Nephron progenitor cell (in vitro differentiated cells): ENCODE measurements around the gene TDRD6.
"Not testable (repeated sequence)": the region's sequence is repeated elsewhere in the genome, so short reads cannot be mapped to it uniquely, and the experiment has no call there.

Source experiments
- DNase-seq: peaks from one replicate; pipeline ENCODE4 v3.0.0; 2021
- H3K27ac Mint-ChIP-seq: 2 replicates; pipeline ENCODE4 v1.8.0; 2021; ENCODE audit warnings: mild to moderate bottlenecking, moderate library complexity, mixed read lengths
- H3K27me3 Mint-ChIP-seq: 2 replicates; pipeline ENCODE4 v1.8.0; 2021; ENCODE audit warnings: mild to moderate bottlenecking, low read depth, mixed read lengths; ENCODE audit not compliant: poor library complexity
- H3K36me3 Mint-ChIP-seq: 2 replicates; pipeline ENCODE4 v1.8.0; 2021; ENCODE audit warnings: low read depth, mixed read lengths
- H3K4me1 Mint-ChIP-seq: 2 replicates; pipeline ENCODE4 v1.8.0; 2021; ENCODE audit warnings: mixed read lengths
- H3K4me3 Mint-ChIP-seq: 2 replicates; pipeline ENCODE4 v1.8.0; 2021; ENCODE audit warnings: mild to moderate bottlenecking, moderate library complexity, mixed read lengths
- H3K9me3 Mint-ChIP-seq: 2 replicates; pipeline ENCODE4 v1.8.0; 2021; ENCODE audit warnings: mild to moderate bottlenecking, moderate library complexity, mixed read lengths
- CTCF ChIP-seq: fragments of 200-600 bp; sonication (generic); IDR thresholded peaks from 2 replicates; pipeline ENCODE4 v1.5.0; 2021; ENCODE audit warnings: antibody characterized with exemption

TDRD6 gene

DNA sequence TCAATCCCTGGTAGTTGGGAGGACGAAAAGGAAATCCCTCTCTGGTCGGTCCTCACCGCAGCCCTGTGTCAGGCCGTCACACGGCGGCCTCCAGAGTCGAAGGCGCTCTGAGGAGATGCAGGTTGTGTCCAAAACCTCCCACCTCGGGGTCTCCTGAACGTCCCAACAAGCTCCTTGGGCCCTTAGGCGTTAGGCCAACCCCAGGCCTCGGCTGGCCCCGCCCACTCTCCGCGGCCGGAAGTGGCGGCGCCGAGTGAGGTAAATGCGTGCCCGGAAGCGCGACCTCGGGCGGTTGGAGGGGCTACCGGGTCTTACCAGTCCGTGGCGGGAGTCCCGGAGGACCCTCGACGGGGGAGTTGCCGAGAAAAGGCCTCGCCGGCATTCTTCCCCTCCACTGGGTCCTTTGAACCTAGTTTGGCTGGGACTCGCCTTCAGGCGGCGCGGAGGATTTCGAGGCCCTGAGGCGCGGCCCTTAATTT lies at the start of gene TDRD6:
Gene TDRD6, plus strand, starts transcription at position 267 of the 479 bp plus-strand sequence. CDS start 244 bp downstream, outside the sequence.
- peaks cover 5% of the 10 kb centered on the region for H3K9me3 Mint-ChIP-seq
- TF ChIP-seq CTCF: no peak
- peaks cover 2% of the 10 kb centered on the region for H3K27me3 Mint-ChIP-seq
- H3K4me1 Mint-ChIP-seq: no peaks in the 10 kb centered on the region
- H3K27ac Mint-ChIP-seq: no peak within 1 kb of the TSS
- no peaks in the 10 kb centered on the region for H3K36me3 Mint-ChIP-seq
- no peak for DNase-seq
- H3K4me3 Mint-ChIP-seq: no peak within 1 kb of the TSS

DNA sequence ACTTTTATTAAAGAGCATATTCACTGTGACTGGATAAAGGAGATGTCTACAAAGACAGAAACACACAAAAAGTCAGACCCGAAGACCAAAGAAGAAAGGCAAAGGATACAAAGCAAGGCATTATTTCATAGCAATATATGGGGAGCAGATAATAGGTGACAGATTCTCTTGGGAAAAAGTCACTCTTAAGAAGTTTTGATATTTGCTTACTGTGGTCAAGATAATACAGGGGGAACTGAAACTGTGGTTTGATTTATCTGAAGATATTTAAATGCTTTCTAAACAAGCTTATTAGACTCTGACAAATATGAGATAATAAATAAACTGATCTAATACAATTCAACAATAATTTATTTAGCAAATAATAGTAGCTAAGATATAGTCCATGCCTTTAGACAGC lies 49.8 kb upstream of the TDRD6 start:
- TF ChIP-seq CTCF: no peak
- DNase-seq: no peak
- peaks cover 3% of the 10 kb centered on the region for H3K9me3 Mint-ChIP-seq
- H3K27ac Mint-ChIP-seq: no peak overlapping the region
- H3K27me3 Mint-ChIP-seq: peaks cover under 1% of the 10 kb centered on the region
- H3K36me3 Mint-ChIP-seq: peaks cover 15% of the 10 kb centered on the region
- H3K4me3 Mint-ChIP-seq: no peak overlapping the region
- H3K4me1 Mint-ChIP-seq: peaks cover 12% of the 10 kb centered on the region

- Mint-ChIP-seq H3K27me3 (peaks cover 2% of the 10 kb centered on the region), H3K4me1 (peaks cover 12% of the 10 kb centered on the region), H3K27ac (no peak overlapping the region), H3K36me3 (peaks cover 15% of the 10 kb centered on the region), H3K4me3 (no peak overlapping the region), H3K9me3 (peaks cover 3% of the 10 kb centered on the region)
- no peak for DNase-seq
- no peak for TF ChIP-seq CTCF
Observed at GRCh38 chr6:46638650-46639049, 49.0 kb upstream of the TDRD6 start.

- H3K4me3 Mint-ChIP-seq: no peak overlapping the region
- peaks cover 8% of the 10 kb centered on the region for H3K4me1 Mint-ChIP-seq
- peaks cover 26% of the 10 kb centered on the region for H3K9me3 Mint-ChIP-seq
- TF ChIP-seq CTCF: no peak
- peaks cover 37% of the 10 kb centered on the region for H3K36me3 Mint-ChIP-seq
- H3K27me3 Mint-ChIP-seq: peaks cover 6% of the 10 kb centered on the region
- H3K27ac Mint-ChIP-seq: no peak overlapping the region
- DNase-seq: no peak
Observed at GRCh38 chr6:46642928-46643751, 44.5 kb upstream of the TDRD6 start.

DNA sequence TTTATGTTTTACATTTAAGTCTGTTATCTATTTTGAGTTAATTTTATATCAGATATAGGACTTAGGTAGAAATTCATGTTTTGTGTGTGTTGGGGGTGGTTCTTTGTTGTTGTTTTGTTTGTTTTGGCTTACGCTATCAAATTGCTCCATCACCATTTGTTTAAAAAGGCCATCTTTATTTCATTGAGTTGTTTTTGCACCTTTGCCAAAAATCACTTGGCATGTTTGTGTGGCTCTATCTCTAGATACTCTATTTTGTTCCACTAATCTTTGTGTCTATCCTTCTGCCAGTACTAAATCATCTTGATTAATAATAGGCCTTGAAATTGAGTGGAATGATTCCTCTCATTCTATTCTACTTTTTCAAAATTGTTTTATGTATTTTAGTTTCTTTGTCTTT lies 42.4 kb upstream of the TDRD6 start:
- H3K27me3 Mint-ChIP-seq: peaks cover 6% of the 10 kb centered on the region
- no peak for DNase-seq
- H3K27ac Mint-ChIP-seq: no peak overlapping the region
- H3K36me3 Mint-ChIP-seq: peaks cover 37% of the 10 kb centered on the region
- TF ChIP-seq CTCF: no peak
- H3K9me3 Mint-ChIP-seq: peaks cover 26% of the 10 kb centered on the region
- H3K4me3 Mint-ChIP-seq: no peak overlapping the region
- H3K4me1 Mint-ChIP-seq: peaks cover 10% of the 10 kb centered on the region

- Mint-ChIP-seq H3K36me3 (peaks cover 37% of the 10 kb centered on the region), H3K4me1 (peaks cover 30% of the 10 kb centered on the region), H3K9me3 (peaks cover 26% of the 10 kb centered on the region)
- not testable (repeated sequence) for H3K27ac Mint-ChIP-seq, DNase-seq, H3K4me3 Mint-ChIP-seq, H3K27me3 Mint-ChIP-seq
Observed at GRCh38 chr6:46648108-46648507, 39.6 kb upstream of the TDRD6 start.
